ENCODE results near the gene CKAP5.

DNA sequence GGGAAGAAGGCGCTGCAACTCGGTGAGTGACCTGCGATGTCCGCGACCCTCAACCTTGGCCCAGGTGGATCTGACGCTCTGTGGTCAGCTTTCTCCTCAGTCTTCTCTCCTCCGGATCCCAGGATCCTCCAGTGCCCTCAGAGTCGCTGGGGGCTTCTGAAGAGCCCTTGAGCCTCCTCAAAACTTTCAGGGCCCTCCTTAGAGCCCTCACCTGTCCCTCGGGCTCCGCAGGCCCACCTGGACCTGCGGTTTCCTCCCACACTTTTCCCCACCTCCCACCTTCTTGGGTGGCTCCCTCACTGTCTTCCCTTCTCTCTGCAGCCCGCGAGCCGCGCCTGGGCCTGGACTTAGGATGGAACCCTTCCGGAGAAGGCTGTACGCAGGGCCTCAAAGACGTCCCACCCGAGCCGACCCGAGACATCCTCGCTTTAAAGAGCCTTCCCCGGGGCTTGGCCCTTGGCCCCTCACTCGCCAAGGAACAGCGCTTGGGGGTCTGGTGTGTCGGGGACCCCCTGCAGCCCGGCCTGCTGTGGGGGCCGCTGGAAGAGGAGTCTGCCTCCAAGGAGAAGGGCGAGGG, 144.9 kb downstream of the CKAP5 start:
- no peak for TF ChIP-seq CTCF (IDR thresholded peaks at IDR 0.05)
- no peak for TF ChIP-seq POLR2A (IDR thresholded peaks at IDR 0.05)
- TF ChIP-seq POLR2AphosphoS5 (IDR thresholded peaks at IDR 0.05), result no peak
- no peak for TF ChIP-seq EP300 (IDR thresholded peaks at IDR 0.05)

All from gastroesophageal sphincter (tissue), 3 donors.